ENCODE data around the gene NUPR1.
"Not testable (repeated sequence)": the region's sequence is repeated elsewhere in the genome, so short reads cannot be mapped to it uniquely, and the experiment has no call there.

The NUPR1 gene

DNA sequence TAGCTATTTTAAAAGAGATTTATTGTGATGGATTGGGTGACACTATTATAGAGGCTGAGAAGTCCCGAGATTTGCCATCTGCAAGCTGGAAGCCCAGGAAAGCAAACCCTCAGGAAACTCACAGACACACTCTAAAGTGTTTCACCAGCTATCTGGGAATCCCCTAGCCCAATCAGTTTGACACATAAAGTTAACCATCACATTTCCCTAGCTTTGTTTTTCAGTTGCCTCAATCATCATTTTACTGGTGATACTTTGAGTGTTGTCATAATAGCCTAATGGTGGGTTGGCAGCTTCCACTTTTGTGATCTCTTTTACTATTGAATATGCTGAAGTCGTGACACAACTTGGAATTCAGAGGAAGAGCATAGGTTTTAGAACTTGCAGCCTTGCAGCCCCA, 16.8 kb upstream of the NUPR1 start:
- DNase-seq (ENCODE audit: low read depth in 3 of 3, low spot score in 1 of 3) = no peak

DNA sequence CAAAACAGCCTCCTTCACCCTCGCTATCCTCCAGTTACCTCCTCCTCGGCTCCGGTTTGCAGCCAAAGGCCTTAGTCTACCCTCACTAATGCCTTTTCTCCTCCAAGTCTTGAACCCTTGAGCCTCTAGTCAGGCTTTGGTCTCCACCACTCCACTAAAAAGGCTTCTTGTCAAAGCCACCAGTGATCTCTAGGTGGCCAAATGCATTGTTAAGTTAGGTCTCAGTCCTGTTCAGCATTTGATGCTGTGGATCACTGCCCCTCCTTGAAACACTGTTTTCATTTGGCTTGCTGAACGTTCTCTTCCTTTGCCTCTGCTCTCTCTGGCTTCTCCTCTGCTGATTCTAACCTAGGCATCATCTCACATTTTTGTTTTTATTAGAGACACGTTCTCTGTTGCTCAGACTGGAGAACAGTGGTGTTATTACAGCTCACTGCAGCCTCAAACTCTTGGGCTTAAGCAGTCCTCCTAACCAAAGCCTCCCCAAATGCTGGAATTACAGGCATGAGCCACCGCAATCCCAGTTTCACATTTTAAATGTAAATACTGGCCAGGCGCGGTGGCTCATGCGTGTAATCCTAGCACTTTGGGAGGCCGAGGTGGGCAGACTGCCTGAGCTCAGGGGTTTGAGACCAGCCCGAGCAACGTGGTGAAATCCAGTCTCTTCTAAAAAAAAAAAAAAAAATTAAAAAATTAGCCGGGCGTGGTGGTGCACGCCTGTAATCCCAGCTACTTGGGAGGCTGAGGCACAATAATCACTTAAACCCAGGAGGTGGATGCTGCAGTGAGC, 16.1 kb upstream of the NUPR1 start:
- DNase-seq (ENCODE audit: low read depth in 3 of 3, low spot score in 1 of 3) = no peak

DNA sequence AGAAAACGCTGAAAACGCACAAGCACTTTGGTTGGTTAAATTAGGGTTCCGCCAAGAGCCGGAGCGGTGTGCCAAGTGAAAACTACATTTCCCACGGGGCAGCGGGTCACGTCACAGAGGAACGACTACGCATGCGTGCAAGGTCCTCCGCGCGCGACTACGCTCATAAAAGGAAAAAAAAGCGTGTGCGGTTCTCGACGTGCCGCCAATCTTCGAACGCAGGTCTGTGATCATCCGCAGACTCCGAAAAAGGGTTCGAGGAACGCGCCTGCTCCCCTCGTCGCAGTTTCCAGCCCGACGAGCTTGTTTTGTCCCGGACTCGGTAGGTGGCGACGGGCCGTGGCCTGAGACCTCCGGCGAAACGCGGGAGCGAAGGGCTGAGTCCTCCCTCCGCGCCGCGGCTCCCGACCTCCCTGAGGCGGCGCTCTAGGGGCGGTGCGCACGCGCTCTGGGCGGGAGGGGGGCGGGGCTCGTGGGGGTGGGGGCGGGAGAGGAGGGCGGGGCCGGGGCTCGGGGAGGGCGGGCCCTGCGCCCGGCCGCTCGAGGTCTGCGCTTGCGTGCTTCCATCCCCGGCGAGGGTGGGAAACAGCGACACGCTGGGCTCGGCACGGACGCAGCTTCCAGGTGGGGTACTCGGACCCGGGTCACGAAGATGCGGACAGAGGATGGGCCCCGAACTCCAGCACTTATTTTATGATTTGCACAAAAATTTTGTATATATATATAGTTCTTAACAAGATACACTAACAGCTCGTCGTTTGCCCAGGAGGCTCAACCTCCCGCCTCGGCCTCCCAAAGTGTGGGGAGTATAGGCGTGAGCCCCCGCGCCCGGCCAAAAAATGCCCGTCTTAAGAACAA, 15.2 kb upstream of the NUPR1 start, which contains the start of gene SGF29:
TSS of gene SGF29 (plus strand) at position 145 of the 858 bp plus-strand sequence. CDS start 27,150 bp downstream, outside the sequence.
- DNase-seq (ENCODE audit: low read depth in 3 of 3, low spot score in 1 of 3) = peak; percentile 82 to 89 (median 88)

- DNase-seq (ENCODE audit: low read depth in 3 of 3, low spot score in 1 of 3) = no peak
These were observed 10.6 kb upstream of the NUPR1 start for GRCh38 chr16:28549301-28549899.

DNA sequence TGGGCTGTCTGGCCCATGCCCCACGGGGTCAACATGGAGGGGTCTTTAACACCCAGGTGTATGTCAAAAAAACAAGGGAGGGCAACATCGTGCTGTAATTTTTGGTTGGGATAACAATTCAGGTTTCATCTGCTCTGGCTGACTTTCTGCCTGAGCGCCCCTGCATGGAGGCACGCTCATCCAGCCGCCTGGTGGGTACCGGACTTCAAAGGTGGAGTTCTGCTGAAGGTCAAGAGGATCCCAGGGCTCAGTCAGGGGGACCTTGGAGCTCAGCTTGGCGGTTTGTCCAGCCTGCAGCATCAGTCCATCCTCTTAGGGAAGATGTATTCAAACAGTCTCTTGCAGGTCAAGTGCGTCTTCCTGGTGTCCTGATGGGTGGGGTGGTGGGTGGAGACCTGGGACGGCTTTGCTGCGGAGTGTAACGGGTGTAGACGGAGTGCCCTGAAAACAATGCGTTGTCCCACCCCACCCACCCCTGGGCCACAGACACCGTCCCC, 9.6 kb upstream of the NUPR1 start:
- no peak for DNase-seq (ENCODE audit: low read depth in 3 of 3, low spot score in 1 of 3)

DNA sequence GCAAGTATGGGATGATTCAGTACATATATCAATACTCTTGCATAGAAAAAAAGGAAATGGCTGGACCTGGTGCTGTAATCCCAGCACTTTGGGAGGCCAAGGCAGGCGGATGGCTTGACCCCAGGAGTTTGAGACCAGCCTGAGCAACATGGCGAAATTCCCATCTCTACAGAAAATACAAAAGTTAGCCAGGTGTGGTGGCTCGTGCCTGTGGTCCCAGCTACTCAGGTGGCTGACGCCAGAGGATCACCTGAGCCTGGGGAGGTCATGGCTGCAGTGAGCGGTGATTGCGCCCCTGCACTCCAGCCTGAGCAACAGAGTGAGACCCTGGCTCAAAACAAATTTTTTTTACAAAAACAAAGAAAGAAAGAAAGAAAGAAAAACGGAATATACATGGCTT, 7.9 kb upstream of the NUPR1 start:
- no peak for DNase-seq (ENCODE audit: low read depth in 3 of 3, low spot score in 1 of 3)

DNA sequence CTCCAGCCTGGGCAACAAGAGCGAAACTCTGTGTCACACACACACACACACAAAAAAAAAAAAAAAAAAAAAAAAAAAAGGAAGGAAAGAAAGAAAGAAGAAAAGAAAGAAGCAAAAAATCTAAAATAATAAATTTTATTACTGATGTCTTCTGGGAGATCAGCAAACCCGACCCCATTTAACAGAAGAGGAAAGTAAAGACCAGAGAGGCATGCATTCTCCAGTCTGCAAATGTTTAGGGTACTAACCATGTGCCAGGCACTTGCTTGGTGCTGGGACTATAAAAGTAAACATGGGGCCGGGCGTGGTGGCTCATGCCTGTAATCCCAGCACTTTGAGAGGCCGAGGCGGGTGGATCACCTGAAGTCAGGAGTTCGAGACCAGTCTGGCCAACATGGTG, 7.2 kb upstream of the NUPR1 start:
- DNase-seq (ENCODE audit: low read depth in 3 of 3, low spot score in 1 of 3) = not testable (repeated sequence)

DNA sequence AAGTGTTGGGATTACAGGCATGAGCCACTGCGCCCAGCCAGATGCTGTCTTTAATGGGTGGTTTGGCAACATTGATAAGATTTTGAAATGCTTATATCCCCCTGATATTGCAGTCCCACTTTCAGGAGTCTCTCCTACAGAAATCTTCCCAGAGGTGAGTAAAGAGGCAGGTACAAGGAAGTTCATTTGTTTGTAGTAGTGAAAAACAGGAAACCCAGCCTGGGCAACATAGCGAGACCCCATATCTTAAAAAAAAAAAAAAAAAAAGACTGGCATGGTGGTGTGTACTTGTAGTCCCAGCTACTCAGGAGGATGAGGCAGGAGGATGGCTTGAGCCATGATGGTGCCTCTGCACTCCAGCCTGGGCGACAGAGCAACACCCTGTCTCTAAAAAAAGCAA, 6.2 kb upstream of the NUPR1 start:
- no peak for DNase-seq (ENCODE audit: low read depth in 3 of 3, low spot score in 1 of 3)

- no peak for DNase-seq (ENCODE audit: low read depth in 3 of 3, low spot score in 1 of 3)
These were observed 4.3 kb upstream of the NUPR1 start for GRCh38 chr16:28543072-28543471.

GRCh38 chr16:28542646-28543045, 3.9 kb upstream of the NUPR1 start:
- DNase-seq (ENCODE audit: low read depth in 3 of 3, low spot score in 1 of 3) = no peak

DNA sequence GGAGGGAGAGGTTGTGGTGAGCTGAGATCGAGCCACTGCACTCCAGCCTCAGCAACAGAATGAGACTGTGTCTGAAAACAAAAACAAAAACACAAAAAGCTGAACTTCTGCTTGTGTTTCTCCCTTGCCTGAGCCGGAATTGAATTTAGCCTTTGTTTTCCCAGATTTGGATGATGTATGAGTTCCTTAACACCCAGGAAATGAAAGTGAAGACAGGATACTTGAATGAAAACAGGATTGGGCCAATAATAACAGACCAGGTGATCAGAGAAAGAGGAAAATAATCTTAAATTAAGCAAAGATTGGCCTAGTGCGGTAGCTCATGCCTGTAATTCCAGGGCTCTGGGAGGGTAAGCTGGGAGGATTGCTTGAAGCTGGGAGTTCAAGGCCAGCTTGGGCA, 1.6 kb upstream of the NUPR1 start:
- no peak for DNase-seq (ENCODE audit: low read depth in 3 of 3, low spot score in 1 of 3)

DNA sequence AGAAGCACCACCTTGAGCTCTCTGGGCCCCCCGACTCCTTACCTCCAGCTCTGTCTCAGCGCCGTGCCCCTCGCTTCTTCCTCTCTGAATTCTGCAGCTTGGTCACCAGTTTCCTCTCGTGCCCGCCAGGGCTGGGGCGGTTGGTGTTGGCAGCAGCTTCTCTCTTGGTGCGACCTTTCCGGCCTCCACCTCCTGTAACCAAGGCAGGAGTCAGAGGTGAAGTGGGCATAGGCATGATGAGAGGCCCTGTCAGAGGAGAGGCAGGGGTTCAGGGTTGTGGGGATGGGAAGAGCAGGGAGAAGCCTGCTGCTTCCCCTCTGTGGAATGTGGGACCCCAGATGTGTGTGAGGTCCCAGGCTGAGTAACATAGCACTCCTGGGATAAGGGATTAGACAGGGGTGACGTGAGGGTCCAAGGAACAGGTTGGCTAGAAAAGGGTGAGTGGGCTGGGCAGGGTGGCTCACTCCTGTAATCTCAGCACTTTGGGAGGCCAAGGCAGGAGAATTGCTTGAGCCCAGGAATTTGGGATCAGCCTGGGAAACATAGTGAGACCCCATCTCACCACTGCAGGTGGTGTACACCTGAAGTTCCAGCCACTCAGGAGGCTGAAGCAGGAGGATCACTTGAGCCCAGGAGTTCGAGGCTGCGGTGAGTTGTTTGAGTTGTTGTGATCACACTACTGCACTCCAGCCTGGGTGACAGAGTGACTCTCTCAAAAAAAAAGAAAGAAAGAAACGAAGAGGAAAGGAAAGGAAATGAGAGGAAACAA, 626 bp downstream of the NUPR1 start:
- no peak for DNase-seq (ENCODE audit: low read depth in 3 of 3, low spot score in 1 of 3)

DNA sequence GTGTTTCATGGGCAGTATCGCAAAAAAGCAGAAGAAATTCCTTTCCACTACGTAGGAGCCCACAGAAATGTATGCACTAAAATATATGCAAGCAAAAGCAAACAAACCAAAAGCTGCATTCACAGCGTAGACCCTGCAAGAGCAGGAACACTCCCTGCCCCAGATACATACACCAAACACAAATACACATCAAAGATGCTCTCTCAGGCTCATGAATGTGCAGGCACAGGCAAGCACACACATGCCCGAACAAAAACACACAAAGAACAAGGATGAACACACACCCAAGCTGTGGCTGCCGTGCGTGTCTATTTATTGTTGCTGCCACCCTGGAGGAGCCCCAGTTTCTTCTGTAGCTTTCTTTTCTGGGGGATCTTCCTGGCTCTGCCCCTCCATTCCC, 1.7 kb downstream of the NUPR1 start:
- DNase-seq (ENCODE audit: low read depth in 3 of 3, low spot score in 1 of 3) = no peak

DNA sequence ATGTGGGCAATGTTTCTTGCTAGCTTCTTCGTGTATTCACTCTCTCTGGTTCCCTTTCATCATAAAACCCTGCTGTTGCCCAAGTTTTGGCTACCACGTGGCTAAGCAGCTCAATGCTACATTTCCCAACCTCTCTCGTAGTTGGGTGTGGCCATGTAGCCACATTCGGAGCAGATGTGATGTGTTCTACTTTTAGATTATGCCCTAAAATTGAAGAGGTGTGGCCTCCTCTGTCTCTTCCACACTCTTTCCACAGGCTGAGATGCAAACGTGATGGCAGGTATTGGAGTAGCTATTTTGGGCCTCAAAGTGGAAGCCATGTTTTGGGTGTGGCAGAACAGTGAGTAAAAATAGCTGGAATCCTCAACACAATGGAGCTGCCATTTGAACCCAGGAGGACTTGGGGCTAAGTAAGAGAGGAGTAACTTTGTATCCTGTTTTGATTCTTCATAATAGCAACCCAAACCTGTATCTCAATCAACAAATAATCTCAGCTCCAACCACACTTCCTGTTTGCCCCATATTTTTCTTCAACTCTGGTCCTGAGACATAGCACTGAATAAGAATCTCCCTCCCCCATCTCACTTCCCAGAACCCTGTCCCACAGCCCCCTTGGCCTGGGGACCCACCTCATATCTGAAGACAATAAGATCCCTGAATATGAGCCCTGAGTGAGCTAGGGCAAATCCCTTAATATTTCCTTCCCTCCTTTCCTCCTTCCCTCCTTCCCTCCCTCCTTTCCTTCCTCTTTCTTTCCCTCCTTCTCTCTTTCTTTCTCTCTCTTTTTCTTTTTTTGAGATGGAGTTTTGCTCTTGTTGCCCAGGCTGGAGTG, 4.0 kb downstream of the NUPR1 start:
- DNase-seq (ENCODE audit: low read depth in 3 of 3, low spot score in 1 of 3) = no peak

DNA sequence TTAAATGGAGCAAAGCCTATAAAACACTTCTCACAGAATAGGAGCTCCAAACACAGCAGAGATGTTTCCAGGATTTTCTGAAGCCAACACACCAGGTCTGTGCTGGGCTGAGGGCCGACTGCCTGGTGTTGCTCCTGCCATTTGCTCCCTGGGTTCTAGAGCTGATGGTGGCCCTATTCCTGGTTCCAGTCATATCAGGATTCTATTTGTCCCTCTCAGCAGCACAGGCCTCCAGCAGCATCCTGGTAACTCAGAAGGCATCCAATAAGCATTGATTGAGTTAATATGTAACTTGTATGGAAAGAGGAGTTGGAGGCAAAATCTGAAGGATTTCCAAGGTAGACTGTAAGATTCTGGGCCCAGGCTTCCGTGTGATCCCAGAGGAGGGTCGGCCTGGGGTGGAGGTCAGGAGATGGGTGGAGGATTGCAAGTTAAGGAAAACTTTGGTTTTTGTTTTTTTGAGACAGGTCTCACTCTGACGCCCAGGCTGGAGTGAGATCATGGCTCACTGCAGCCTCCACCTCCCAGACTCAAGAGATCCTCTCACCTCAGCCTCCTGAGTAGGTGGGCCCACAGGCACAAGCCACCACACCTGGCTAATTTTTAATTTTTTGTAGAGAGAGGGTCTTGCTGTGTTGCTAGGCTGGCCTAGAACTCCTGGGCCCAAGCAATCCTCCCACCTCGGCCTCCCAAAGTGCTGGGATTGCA, 5.7 kb downstream of the NUPR1 start:
- no peak for DNase-seq (ENCODE audit: low read depth in 3 of 3, low spot score in 1 of 3)

DNA sequence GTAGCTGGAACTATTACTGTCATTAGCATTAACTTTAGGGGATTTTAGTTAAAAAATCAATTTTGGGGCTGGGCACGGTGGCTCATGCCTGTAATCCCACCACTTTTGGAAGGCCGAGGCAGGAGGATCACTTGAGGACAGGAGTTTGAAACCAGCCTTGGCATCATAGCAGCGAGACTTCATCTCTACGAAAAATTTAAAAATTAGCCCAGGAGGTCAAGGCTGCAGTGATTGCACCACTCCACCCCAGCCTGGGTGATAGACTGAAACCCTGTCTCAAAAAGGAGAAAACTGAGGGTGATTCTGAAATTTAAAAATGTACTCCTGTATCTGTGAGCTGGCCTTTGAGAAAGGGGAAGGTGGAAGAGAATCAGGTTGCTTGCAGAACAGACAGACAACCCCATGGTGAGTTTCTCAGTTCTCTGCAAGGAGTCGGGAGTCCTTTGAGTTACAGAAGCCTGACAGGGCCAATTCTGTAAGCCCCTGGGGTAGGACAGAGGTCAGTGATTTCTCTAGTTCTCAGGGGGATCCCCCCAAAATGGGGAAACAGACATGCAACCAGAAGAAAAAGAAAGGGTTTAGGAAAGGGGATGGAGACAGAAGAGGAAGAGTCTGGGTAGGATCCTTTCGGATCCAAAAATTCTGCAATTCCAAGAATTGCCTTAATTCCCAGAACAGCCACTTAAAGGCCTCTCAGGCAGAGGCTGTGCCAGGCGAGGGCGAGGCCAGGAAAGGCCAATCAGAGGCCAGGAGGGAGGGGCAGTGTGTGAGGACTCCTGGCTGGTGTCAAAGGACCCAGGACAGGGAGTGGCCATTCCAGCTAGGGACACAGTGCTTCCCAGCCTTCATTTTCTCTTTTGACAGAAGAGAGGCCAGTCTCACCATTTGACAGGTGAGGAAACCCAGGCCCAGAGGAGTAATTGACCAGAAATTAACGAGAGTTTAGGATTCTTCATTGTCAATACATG, 6.7 kb downstream of the NUPR1 start:
- no peak for DNase-seq (ENCODE audit: low read depth in 3 of 3, low spot score in 1 of 3)

DNA sequence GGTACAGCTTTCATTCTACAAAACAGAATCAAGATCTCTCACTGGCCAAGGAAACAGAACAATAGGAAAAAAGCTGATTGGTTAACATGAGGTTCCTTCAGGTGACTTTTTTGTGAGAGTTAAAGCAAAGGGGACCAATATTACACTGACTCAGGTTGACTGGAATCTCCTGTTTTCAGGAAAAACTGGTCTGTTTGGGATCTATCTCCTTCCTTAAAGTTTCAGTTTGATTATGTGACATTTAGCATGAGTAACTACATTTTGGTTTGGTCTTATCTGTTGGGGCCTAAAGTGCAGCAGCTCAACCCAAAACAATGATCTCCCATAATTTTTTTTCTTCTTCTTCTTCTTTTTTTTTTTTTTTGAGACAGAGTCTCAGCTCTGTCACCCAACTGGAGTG, 9.7 kb downstream of the NUPR1 start:
- DNase-seq (ENCODE audit: low read depth in 3 of 3, low spot score in 1 of 3) = no peak

DNA sequence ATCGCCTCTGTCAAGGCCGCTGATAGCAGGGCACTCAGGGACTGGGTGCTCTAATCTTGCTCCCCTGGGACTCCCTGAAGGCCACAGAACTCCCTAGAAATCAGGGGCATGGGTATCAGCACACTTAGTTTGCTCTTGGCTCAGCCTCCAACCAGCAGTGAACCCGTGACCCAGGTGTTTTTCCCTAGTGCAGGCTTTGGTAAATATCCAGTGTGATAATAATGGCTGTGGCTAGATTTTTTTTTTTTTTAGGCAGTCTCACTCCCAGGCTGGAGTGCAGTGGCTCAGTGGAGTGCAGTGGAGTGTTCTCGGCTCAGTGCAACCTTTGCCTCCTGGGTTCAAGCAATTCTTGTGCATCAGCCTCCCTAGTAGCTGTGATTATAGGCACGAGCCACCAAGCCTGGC, 10.3 kb downstream of the NUPR1 start:
- no peak for DNase-seq (ENCODE audit: low read depth in 3 of 3, low spot score in 1 of 3)
